NCI-H146 (cell line): Measurements from ENCODE around the gene TMEM117.
"Not testable (repeated sequence)": the region's sequence is repeated elsewhere in the genome, so short reads cannot be mapped to it uniquely, and the experiment has no call there.

Experiments used
- DNase-seq: peaks from one replicate; lab custom pipeline; 2025; lab: John Stamatoyannopoulos, UW

The TMEM117 gene

GRCh38 chr12:44025499-44025898 is 189.6 kb downstream of the TMEM117 start:
- no peak for DNase-seq

GRCh38 chr12:44026046-44026445 is 190.2 kb downstream of the TMEM117 start:
- no peak for DNase-seq

GRCh38 chr12:44026926-44027325 is 191.0 kb downstream of the TMEM117 start:
- DNase-seq, result not testable (repeated sequence)

- DNase-seq, result no peak
Measured at GRCh38 chr12:44029194-44029593, 193.3 kb downstream of the TMEM117 start.

GRCh38 chr12:44031472-44032185 is 195.7 kb downstream of the TMEM117 start:
- DNase-seq, result no peak

- DNase-seq, result no peak
Measured at GRCh38 chr12:44034906-44035305, 199.0 kb downstream of the TMEM117 start.

GRCh38 chr12:44036875-44037443 is 201.1 kb downstream of the TMEM117 start:
- no peak for DNase-seq

GRCh38 chr12:44038411-44038810 is 202.5 kb downstream of the TMEM117 start:
- DNase-seq, result no peak

- not testable (repeated sequence) for DNase-seq
Measured at GRCh38 chr12:44044491-44044890, 208.6 kb downstream of the TMEM117 start.

- no peak for DNase-seq
Measured at GRCh38 chr12:44046732-44047417, 211.0 kb downstream of the TMEM117 start.

- DNase-seq, result no peak
Measured at GRCh38 chr12:44052554-44052953, 216.7 kb downstream of the TMEM117 start.

- DNase-seq, result no peak
Measured at GRCh38 chr12:44053549-44054127, 217.8 kb downstream of the TMEM117 start.

GRCh38 chr12:44054281-44054680 is 218.4 kb downstream of the TMEM117 start:
- DNase-seq, result no peak

- no peak for DNase-seq
Measured at GRCh38 chr12:44058366-44058765, 222.5 kb downstream of the TMEM117 start.

GRCh38 chr12:44059476-44059875 is 223.6 kb downstream of the TMEM117 start:
- DNase-seq, result no peak

GRCh38 chr12:44063671-44064070 is 227.8 kb downstream of the TMEM117 start:
- DNase-seq, result no peak

- no peak for DNase-seq
Measured at GRCh38 chr12:44076871-44077270, 241.0 kb downstream of the TMEM117 start.

GRCh38 chr12:44077294-44077693 is 241.4 kb downstream of the TMEM117 start:
- DNase-seq, result no peak

- no peak for DNase-seq
Measured at GRCh38 chr12:44078273-44078672, 242.4 kb downstream of the TMEM117 start.

GRCh38 chr12:44088647-44089046 is 252.8 kb downstream of the TMEM117 start:
- no peak for DNase-seq

- DNase-seq, result no peak
Measured at GRCh38 chr12:44091948-44092606, 256.2 kb downstream of the TMEM117 start.

GRCh38 chr12:44098786-44099185 is 262.9 kb downstream of the TMEM117 start:
- DNase-seq, result no peak
